K562 (cell line): ENCODE results near the gene NT5C1A. TPM values are rescaled to one million over a fixed set of nuclear protein-coding genes. Genes with fewer than 3 reads are reported as not detected.

ENCODE experiments used
- ATAC-seq: fragments of 200-7000 bp; cut with Tn5 transposase; 3 replicates; pipeline ENCODE4 v1.9.1; 2020; ENCODE audit warnings: moderate library complexity
- BruUV-seq: library from RNA; stranded (reverse); fragments of 400-500 nt; replicated peaks from 2 replicates; lab custom pipeline; 2021; lab: Mats Ljungman, UMichigan
- CTCF ChIA-PET: fragments of 300-600 bp; formaldehyde crosslinking; extraction: SDS; loops from one replicate; lab custom pipeline; 2021; ENCODE audit warnings: low intra/inter-chr PET ratio; lab: Yijun Ruan, JAX
- POLR2A ChIA-PET: fragments of 300-600, 350-650 bp; sonication (Branson Sonifier 250); formaldehyde crosslinking; extraction: SDS; loops from one replicate; lab custom pipeline; 2021; ENCODE audit warnings: antibody characterized with exemption, inconsistent platforms; lab: Yijun Ruan, JAX
- DNase-seq, 4 experiments: peaks; one replicate each; pipeline versions ENCODE4 v3.0.0 to v3.0.0-alpha.2; 2011 to 2018; ENCODE audit warnings: low spot score in 3 of 4, mixed read lengths in 3 of 4; ENCODE audit errors: extremely low read depth in 1 of 4
- FAIRE-seq: peaks from 2 replicates; lab custom pipeline; 2011; peaks lifted over from hg19 to GRCh38; lab: Jason Lieb, UNC
- H2AFZ ChIP-seq: 2 replicates; pipeline ENCODE4 v1.6.0; 2011; ENCODE audit warnings: low read depth, low read length, control low read depth, inconsistent platforms
- H3K27ac ChIP-seq: fragments of 200-600 bp; 3 replicates; pipeline ENCODE4 v1.8.0; 2011; ENCODE audit warnings: low read depth, mild to moderate bottlenecking, control low read depth, inconsistent platforms, low read length, moderate library complexity, mixed read lengths; ENCODE audit errors: extremely low read depth
- H3K27me3 ChIP-seq, 2 experiments: fragments of 300-600 bp in 1 of 2; 2 replicates in 1 of 2; 3 replicates in 1 of 2; pipeline versions ENCODE4 v1.6.0 to v1.8.0; 2011; ENCODE audit warnings: inconsistent platforms in 2 of 2, low read length in 2 of 2, mild to moderate bottlenecking in 1 of 2, mixed read lengths in 1 of 2, moderate library complexity in 1 of 2; ENCODE audit not compliant: control insufficient read depth in 2 of 2, insufficient read depth in 2 of 2
- H3K36me3 ChIP-seq: fragments of 300-600 bp; 3 replicates; pipeline ENCODE4 v1.8.0; 2011; ENCODE audit warnings: mild to moderate bottlenecking, low read length, inconsistent platforms; ENCODE audit not compliant: control insufficient read depth, insufficient read depth
- H3K4me1 ChIP-seq, 2 experiments: fragments of 200-600 bp in 1 of 2; replicated peaks in 1 of 2; 2 replicates in 1 of 2; 3 replicates in 1 of 2; pipeline versions ENCODE4 v1.5.1 to v1.8.0; 2011; ENCODE audit warnings: inconsistent platforms in 2 of 2, low read length in 2 of 2, mild to moderate bottlenecking in 1 of 2, mixed read lengths in 1 of 2, moderate library complexity in 1 of 2; ENCODE audit not compliant: control insufficient read depth in 2 of 2, insufficient read depth in 2 of 2
- H3K4me2 ChIP-seq: 2 replicates; pipeline ENCODE4 v1.6.1; 2011; ENCODE audit warnings: low read length, control low read depth, inconsistent platforms, mixed read lengths; ENCODE audit not compliant: insufficient read depth
- H3K4me3 ChIP-seq: fragments of 200-600 bp; sonication (generic), shearing (Covaris generic); 2 replicates; pipeline ENCODE4 v1.5.1; 2016; ENCODE audit warnings: control low read depth, inconsistent platforms
- H3K79me2 ChIP-seq: fragments of 200-600 bp; 3 replicates; pipeline ENCODE4 v1.8.0; 2011; ENCODE audit warnings: low read length, inconsistent platforms; ENCODE audit not compliant: control insufficient read depth, insufficient read depth
- H3K9ac ChIP-seq, 2 experiments: 2 replicates each; pipeline versions ENCODE4 v1.6.0 to v1.6.1; 2011; ENCODE audit warnings: low read depth in 2 of 2, low read length in 2 of 2, control low read depth in 1 of 2, inconsistent platforms in 1 of 2, mild to moderate bottlenecking in 1 of 2, mixed read lengths in 1 of 2; ENCODE audit not compliant: insufficient read depth in 1 of 2
- H3K9me1 ChIP-seq: one replicate; pipeline ENCODE4 v1.6.0; 2011; ENCODE audit warnings: inconsistent platforms, mild to moderate bottlenecking, low read length, moderate library complexity; ENCODE audit not compliant: control insufficient read depth, insufficient read depth
- H3K9me3 ChIP-seq: replicated peaks from 2 replicates; pipeline ENCODE4 v1.5.1; 2011; ENCODE audit warnings: low read depth, low read length, inconsistent platforms; ENCODE audit not compliant: control insufficient read depth, insufficient read depth
- H4K20me1 ChIP-seq: replicated peaks from 2 replicates; pipeline ENCODE4 v1.6.1; 2011; ENCODE audit warnings: low read length, inconsistent platforms, mixed read lengths; ENCODE audit not compliant: control insufficient read depth, insufficient read depth
- CHCHD3 ChIP-seq: fragments of 250-450 bp; sonication (Bioruptor Pico); IDR thresholded peaks from 2 replicates; pipeline ENCODE4 v2.1.2; 2022; ENCODE audit warnings: mild to moderate bottlenecking
- MTA3 ChIP-seq: fragments of 450-650 bp; formaldehyde crosslinking; IDR thresholded peaks from 2 replicates; pipeline ENCODE4 v1.6.1; 2017; ENCODE audit warnings: mild to moderate bottlenecking, borderline replicate concordance
- NCOA4 ChIP-seq: fragments of 450-650 bp; IDR thresholded peaks from 2 replicates; pipeline ENCODE4 v1.6.1; 2018; ENCODE audit warnings: mild to moderate bottlenecking; ENCODE audit not compliant: partially characterized antibody
- SAFB ChIP-seq: fragments of 200-400 bp; formaldehyde crosslinking; IDR thresholded peaks from 2 replicates; pipeline ENCODE4 v1.6.1; 2017; ENCODE audit warnings: low read depth, low read length, borderline replicate concordance
- SMARCA5 ChIP-seq: fragments of 450-650 bp; IDR thresholded peaks from 2 replicates; pipeline ENCODE4 v1.6.1; 2016
- STAT5B ChIP-seq: fragments of 250-450 bp; sonication (Bioruptor Pico); IDR thresholded peaks from 2 replicates; pipeline ENCODE4 v1.8.0; 2021; ENCODE audit warnings: mild to moderate bottlenecking, inconsistent platforms
- TOE1 ChIP-seq, 2 experiments: fragments of 450-650 bp in 1 of 2; sonication (generic) in 1 of 2; formaldehyde crosslinking in 1 of 2; IDR thresholded peaks; 2 replicates each; pipeline versions ENCODE4 v1.7.1 to v1.8.0; 2016 to 2022; ENCODE audit warnings: borderline replicate concordance in 2 of 2, mild to moderate bottlenecking in 2 of 2, antibody characterized with exemption in 1 of 2, inconsistent platforms in 1 of 2, low read depth in 1 of 2, missing genetic modification reagents in 1 of 2, moderate library complexity in 1 of 2
- ZNF24 ChIP-seq: fragments of 450-650 bp; IDR thresholded peaks from 2 replicates; pipeline ENCODE4 v1.6.1; 2016
- ZNF274 ChIP-seq: IDR thresholded peaks from 2 replicates; pipeline ENCODE4 v1.6.1; 2011; ENCODE audit warnings: low read depth, mild to moderate bottlenecking, low read length, moderate library complexity, borderline replicate concordance
- ZNF561 ChIP-seq: fragments of 450-650 bp; formaldehyde crosslinking; conservative IDR thresholded peaks from 2 replicates; pipeline ENCODE4 v1.4.0; 2020; ENCODE audit warnings: mild to moderate bottlenecking, moderate library complexity
- ZNF644 ChIP-seq: fragments of 200-800 bp; sonication (Bioruptor generic); IDR thresholded peaks from 2 replicates; pipeline ENCODE4 v1.6.1; 2016; ENCODE audit warnings: low read depth, missing genetic modification characterization, missing compliant biosample characterization
- ZNF778 ChIP-seq: fragments of 450-650 bp; formaldehyde crosslinking; IDR thresholded peaks from 2 replicates; pipeline ENCODE4 v1.4.0; 2020; ENCODE audit warnings: mild to moderate bottlenecking, moderate library complexity
- ZZZ3 ChIP-seq: fragments of 450-650 bp; IDR thresholded peaks from 2 replicates; pipeline ENCODE4 v1.6.1; 2016; ENCODE audit warnings: antibody characterized with exemption, mild to moderate bottlenecking, moderate library complexity
- WGBS: fragments of 100-300 bp; shearing (Covaris generic); methylation state at CpG from one replicate; pipeline ENCODE4 v1.1.6; 2016; ENCODE audit warnings: low coverage, mixed read lengths; ENCODE audit not compliant: insufficient coverage; ENCODE audit errors: missing lambda C conversion rate; 5-methylcytosine and 5-hydroxymethylcytosine counted together
- in situ Hi-C: fragments of 300-500 bp; cut with MboI; formaldehyde crosslinking; loops from 4 replicates; pipeline ENCODE4 v1.15.0; 2018; ENCODE audit warnings: inconsistent platforms, mixed read lengths
- intact Hi-C: fragments of 100-400 bp; cut with micrococcal nuclease; formaldehyde crosslinking; loops from 2 replicates; pipeline ENCODE4 v1.14.2; 2022
- polyA plus RNA-seq, 8 experiments: library from polyadenylated mRNA; depleted of rRNA in 4 of 8; stranded (reverse) in 5 of 8; unstranded in 3 of 8; fragments of >200 nt; fragmentation: Nextera tagmentation in 2 of 8; fragmentation: Illumina TruSeq in 1 of 8; extraction: Ambion mirVana in 2 of 8; extraction: Trizol in 1 of 8; gene quantifications; 2 replicates each; pipeline versions ENCODE4 v1.2.1 to v1.2.3, GENCODE V29; 2011 to 2014; ENCODE audit warnings: inconsistent platforms in 1 of 8, missing spikeins in 1 of 8
- total RNA-seq, 7 experiments: library from RNA; depleted of rRNA in 6 of 7; stranded (reverse); fragments of >200 nt in 6 of 7; fragmentation: Illumina TruSeq in 2 of 7; extraction: Trizol in 2 of 7; gene quantifications; 2 replicates each; pipeline versions ENCODE4 v1.2.1 to v1.2.3, GENCODE V29; 2011 to 2021; ENCODE audit warnings: low replicate concordance in 1 of 7
- TF ChIP-seq, protein P1 (sequence below): fragments of 250-450 bp; sonication (Bioruptor Pico); IDR thresholded peaks from 2 replicates; pipeline ENCODE4 v1.5.0; 2021
- TF ChIP-seq, protein P2 (sequence below): fragments of 250-450 bp; sonication (Bioruptor Pico); IDR thresholded peaks from 2 replicates; pipeline ENCODE4 v1.8.0; 2022; ENCODE audit warnings: moderate library complexity, mild to moderate bottlenecking, inconsistent platforms
- TF ChIP-seq, protein P3 (sequence below): fragments of 250-450 bp; sonication (Bioruptor Pico); IDR thresholded peaks from 2 replicates; pipeline ENCODE4 v1.4.0; 2020; ENCODE audit warnings: mild to moderate bottlenecking, moderate library complexity

The NT5C1A gene
- total and polyA plus RNA-seq, 9 of the 15 experiments (the other 6 are each of a cell fraction or from before 2014, with no cell fraction given): not detected

DNA sequence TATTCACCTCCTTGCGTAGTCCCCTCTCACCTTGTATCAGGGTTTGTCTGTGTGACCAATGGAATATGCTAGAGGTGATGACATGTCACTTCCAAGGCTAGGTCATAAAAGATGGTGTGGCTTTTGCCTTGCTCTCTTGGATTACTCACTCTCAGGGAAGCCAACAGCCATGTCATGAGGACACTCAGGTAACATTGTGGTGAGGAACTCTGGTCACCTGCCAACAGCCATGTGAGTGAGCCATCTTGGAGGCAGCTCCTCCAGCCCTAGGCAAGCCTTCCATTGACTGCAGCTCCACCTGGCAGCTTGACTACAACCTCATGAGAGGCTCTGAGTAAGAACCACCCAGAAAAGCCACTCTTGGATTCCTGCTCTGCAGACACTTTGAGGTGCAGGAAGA is 21.5 kb downstream of the NT5C1A start (continued):
- TF ChIP-seq ZZZ3 (no peak), ZNF24 (no peak), CHCHD3 (CRISPR knock-in tag) (no peak), NCOA4 (no peak)

- ChIA-PET POLR2A (interaction anchor here (1.4 kb wide), 1 partner anchor 21 kb away, joined by 5 read pairs; no protein-coding TSS in a partner anchor), CTCF (interaction anchor here (0.7 kb wide), 1 partner anchor 11 kb away, joined by 5 read pairs; no protein-coding TSS in a partner anchor)
- ATAC-seq (no peak), DNase-seq (no peak), FAIRE-seq (no peak)
- Histone ChIP-seq H3K27me3 (peaks cover 9 to 37% of the 10 kb centered on the region in 2 experiments; a peak in 4 of 5 replicates), H3K4me1 (peaks cover 5 to 8% of the 10 kb centered on the region in 2 experiments; a peak in 3 of 5 replicates), H3K79me2 (no peaks in the 10 kb centered on the region), H3K9me3 (no peaks in the 10 kb centered on the region), H3K4me2 (no peak overlapping the region), H3K9ac (no peak overlapping the region), H3K36me3 (no peaks in the 10 kb centered on the region), H2AFZ (no peak overlapping the region), H3K4me3 (no peak overlapping the region), H4K20me1 (0 out of 2 replicates have a peak, but pooled peaks cover 4% of the 10 kb centered on the region), H3K9me1 (no peaks in the 10 kb centered on the region), H3K27ac (no peak overlapping the region)
- WGBS: 3% methylated on average over 2 of the region's 2 CpGs
- intact Hi-C loops: no loop called here
- no TSS peak for BruUV-seq
- in situ Hi-C loops: no loop called here
- TF ChIP-seq, protein P1, sequence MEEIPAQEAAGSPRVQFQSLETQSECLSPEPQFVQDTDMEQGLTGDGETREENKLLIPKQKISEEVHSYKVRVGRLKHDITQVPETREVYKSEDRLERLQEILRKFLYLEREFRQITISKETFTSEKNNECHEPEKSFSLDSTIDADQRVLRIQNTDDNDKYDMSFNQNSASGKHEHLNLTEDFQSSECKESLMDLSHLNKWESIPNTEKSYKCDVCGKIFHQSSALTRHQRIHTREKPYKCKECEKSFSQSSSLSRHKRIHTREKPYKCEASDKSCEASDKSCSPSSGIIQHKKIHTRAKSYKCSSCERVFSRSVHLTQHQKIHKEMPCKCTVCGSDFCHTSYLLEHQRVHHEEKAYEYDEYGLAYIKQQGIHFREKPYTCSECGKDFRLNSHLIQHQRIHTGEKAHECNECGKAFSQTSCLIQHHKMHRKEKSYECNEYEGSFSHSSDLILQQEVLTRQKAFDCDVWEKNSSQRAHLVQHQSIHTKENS (CRISPR knock-in tag): no peak
- no peak for TF ChIP-seq ZNF561
- no peak for TF ChIP-seq STAT5B (CRISPR knock-in tag)
- TF ChIP-seq, protein P2, sequence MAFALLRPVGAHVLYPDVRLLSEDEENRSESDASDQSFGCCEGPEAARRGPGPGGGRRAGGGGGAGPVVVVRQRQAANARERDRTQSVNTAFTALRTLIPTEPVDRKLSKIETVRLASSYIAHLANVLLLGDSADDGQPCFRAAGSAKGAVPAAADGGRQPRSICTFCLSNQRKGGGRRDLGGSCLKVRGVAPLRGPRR: no peak
- TF ChIP-seq ZNF274: no peak
- TF ChIP-seq ZNF644 (tag): no peak
- no peak for TF ChIP-seq SAFB
- TF ChIP-seq TOE1 (IDR thresholded peaks at IDR 0.05; ENCODE audit: borderline replicate concordance): no peak
- TF ChIP-seq TOE1 (CRISPR knock-in tag; IDR thresholded peaks at IDR 0.05; ENCODE audit: borderline replicate concordance, low read depth): no peak
- TF ChIP-seq ZNF778 (CRISPR knock-in tag): no peak
- TF ChIP-seq, protein P3, sequence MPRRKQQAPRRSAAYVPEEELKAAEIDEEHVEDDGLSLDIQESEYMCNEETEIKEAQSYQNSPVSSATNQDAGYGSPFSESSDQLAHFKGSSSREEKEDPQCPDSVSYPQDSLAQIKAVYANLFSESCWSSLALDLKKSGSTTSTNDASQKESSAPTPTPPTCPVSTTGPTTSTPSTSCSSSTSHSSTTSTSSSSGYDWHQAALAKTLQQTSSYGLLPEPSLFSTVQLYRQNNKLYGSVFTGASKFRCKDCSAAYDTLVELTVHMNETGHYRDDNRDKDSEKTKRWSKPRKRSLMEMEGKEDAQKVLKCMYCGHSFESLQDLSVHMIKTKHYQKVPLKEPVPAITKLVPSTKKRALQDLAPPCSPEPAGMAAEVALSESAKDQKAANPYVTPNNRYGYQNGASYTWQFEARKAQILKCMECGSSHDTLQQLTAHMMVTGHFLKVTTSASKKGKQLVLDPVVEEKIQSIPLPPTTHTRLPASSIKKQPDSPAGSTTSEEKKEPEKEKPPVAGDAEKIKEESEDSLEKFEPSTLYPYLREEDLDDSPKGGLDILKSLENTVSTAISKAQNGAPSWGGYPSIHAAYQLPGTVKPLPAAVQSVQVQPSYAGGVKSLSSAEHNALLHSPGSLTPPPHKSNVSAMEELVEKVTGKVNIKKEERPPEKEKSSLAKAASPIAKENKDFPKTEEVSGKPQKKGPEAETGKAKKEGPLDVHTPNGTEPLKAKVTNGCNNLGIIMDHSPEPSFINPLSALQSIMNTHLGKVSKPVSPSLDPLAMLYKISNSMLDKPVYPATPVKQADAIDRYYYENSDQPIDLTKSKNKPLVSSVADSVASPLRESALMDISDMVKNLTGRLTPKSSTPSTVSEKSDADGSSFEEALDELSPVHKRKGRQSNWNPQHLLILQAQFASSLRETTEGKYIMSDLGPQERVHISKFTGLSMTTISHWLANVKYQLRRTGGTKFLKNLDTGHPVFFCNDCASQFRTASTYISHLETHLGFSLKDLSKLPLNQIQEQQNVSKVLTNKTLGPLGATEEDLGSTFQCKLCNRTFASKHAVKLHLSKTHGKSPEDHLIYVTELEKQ: no peak
- TF ChIP-seq SMARCA5: no peak
- no peak for TF ChIP-seq MTA3
Measured at GRCh38 chr1:39649636-39650185, 22.2 kb downstream of the NT5C1A start.
